GM23338 (cell line): Measurements from ENCODE around the gene KRTAP4-16. TPM values are rescaled to one million over a fixed set of nuclear protein-coding genes. Genes with fewer than 3 reads are reported as not detected.
"Not testable (repeated sequence)": the region's sequence is repeated elsewhere in the genome, so short reads cannot be mapped to it uniquely, and the experiment has no call there.

Experiments used
- ATAC-seq: fragments of 200-7000 bp; cut with Tn5 transposase; 3 replicates; pipeline ENCODE4 v1.9.1; 2020
- DNase-seq: peaks from one replicate; pipeline ENCODE4 v3.0.0-alpha.2; 2015; ENCODE audit warnings: low spot score
- H2AFZ ChIP-seq: fragments of 200-600 bp; sonication (generic); 2 replicates; pipeline ENCODE4 v1.8.0; 2016; ENCODE audit warnings: antibody characterized with exemption, mild to moderate bottlenecking, moderate library complexity
- H3F3A ChIP-seq: fragments of 200-600 bp; sonication (generic); replicated peaks from 2 replicates; pipeline ENCODE4 v1.8.0; 2017; ENCODE audit warnings: antibody characterized with exemption, mixed run types, low read depth
- H3K27ac ChIP-seq: fragments of 200-600 bp; sonication (generic); 2 replicates; pipeline ENCODE4 v1.6.1; 2016; ENCODE audit warnings: low read depth
- H3K27me3 ChIP-seq: fragments of 200-600 bp; sonication (generic); 2 replicates; pipeline ENCODE4 v1.8.0; 2016; ENCODE audit warnings: mild to moderate bottlenecking, mixed run types, moderate library complexity; ENCODE audit not compliant: insufficient read depth
- H3K36me3 ChIP-seq: fragments of 200-600 bp; sonication (generic); 2 replicates; pipeline ENCODE4 v1.8.0; 2016; ENCODE audit warnings: mild to moderate bottlenecking; ENCODE audit not compliant: insufficient read depth
- H3K4me1 ChIP-seq: fragments of 200-600 bp; sonication (generic); 2 replicates; pipeline ENCODE4 v1.8.0; 2016; ENCODE audit warnings: mild to moderate bottlenecking, moderate library complexity; ENCODE audit not compliant: insufficient read depth
- H3K4me2 ChIP-seq: fragments of 200-600 bp; sonication (generic); 2 replicates; pipeline ENCODE4 v1.7.1; 2017; ENCODE audit warnings: mixed run types
- H3K4me3 ChIP-seq: fragments of 200-600 bp; sonication (generic); 2 replicates; pipeline ENCODE4 v1.6.1; 2016; ENCODE audit warnings: mixed run types
- H3K79me2 ChIP-seq: fragments of 200-600 bp; sonication (generic); replicated peaks from 2 replicates; pipeline ENCODE4 v1.8.0; 2017; ENCODE audit warnings: mild to moderate bottlenecking; ENCODE audit not compliant: insufficient read depth
- H3K9me2 ChIP-seq: fragments of 200-600 bp; sonication (generic); 2 replicates; pipeline ENCODE4 v1.8.0; 2017; ENCODE audit not compliant: insufficient read depth
- H4K20me1 ChIP-seq: fragments of 200-600 bp; sonication (generic); replicated peaks from 2 replicates; pipeline ENCODE4 v1.8.0; 2017; ENCODE audit warnings: mild to moderate bottlenecking; ENCODE audit not compliant: insufficient read depth
- H3K27ac Mint-ChIP-seq: 2 replicates; pipeline ENCODE4 v1.8.0; 2020; ENCODE audit warnings: inconsistent platforms, mild to moderate bottlenecking, moderate library complexity, mixed read lengths
- H3K27me3 Mint-ChIP-seq: 3 replicates; pipeline ENCODE4 v1.8.0; 2022; ENCODE audit warnings: low read depth, mild to moderate bottlenecking, moderate library complexity, mixed read lengths, inconsistent platforms; ENCODE audit not compliant: insufficient read depth, poor library complexity
- H3K36me3 Mint-ChIP-seq: 3 replicates; pipeline ENCODE4 v1.8.0; 2021; ENCODE audit warnings: low read depth, mild to moderate bottlenecking, inconsistent platforms, moderate library complexity, mixed read lengths
- H3K4me1 Mint-ChIP-seq: 3 replicates; pipeline ENCODE4 v1.8.0; 2020; ENCODE audit warnings: mild to moderate bottlenecking, inconsistent platforms, mixed read lengths
- H3K4me3 Mint-ChIP-seq: 3 replicates; pipeline ENCODE4 v1.8.0; 2021; ENCODE audit warnings: moderate library complexity, mild to moderate bottlenecking, inconsistent platforms, mixed read lengths
- H3K9me3 Mint-ChIP-seq: 3 replicates; pipeline ENCODE4 v1.8.0; 2020; ENCODE audit warnings: moderate library complexity, mild to moderate bottlenecking, inconsistent platforms, mixed read lengths
- JUNB ChIP-seq: IDR thresholded peaks from one replicate; pipeline ENCODE4 v1.6.1; 2016; ENCODE audit warnings: antibody characterized with exemption; ENCODE audit not compliant: unreplicated experiment
- ZNF331 ChIP-seq: fragments of 250-450 bp; sonication (Bioruptor Pico); IDR thresholded peaks from 2 replicates; pipeline ENCODE4 v1.5.0; 2020; ENCODE audit warnings: low read depth, mild to moderate bottlenecking, moderate library complexity
- ZNF462 ChIP-seq: fragments of 250-450 bp; sonication (Bioruptor Pico); IDR thresholded peaks from 2 replicates; pipeline ENCODE4 v1.5.0; 2020; ENCODE audit warnings: mild to moderate bottlenecking, moderate library complexity
- polyA plus RNA-seq: library from polyadenylated mRNA; unstranded; fragments of >200 nt; fragmentation: Nextera tagmentation; extraction: Ambion mirVana; gene quantifications from 2 replicates; pipeline ENCODE4 v1.2.1, GENCODE V29; 2016
- total RNA-seq: library from RNA; depleted of rRNA; stranded (reverse); fragments of >200 nt; shearing (Covaris generic); gene quantifications from 2 replicates; pipeline ENCODE4 v1.2.3, GENCODE V29; 2014
- TF ChIP-seq, protein P1 (sequence below), 2 experiments: fragments of 200-600 bp in 1 of 2; sonication (generic) in 1 of 2; conservative IDR thresholded peaks; 2 replicates each; pipeline versions ENCODE4 v1.5.1 to v1.6.1; 2016 to 2017; ENCODE audit warnings: antibody characterized with exemption in 2 of 2, low read depth in 2 of 2, mild to moderate bottlenecking in 2 of 2, moderate library complexity in 1 of 2

Gene KRTAP4-16
- total and polyA plus RNA-seq, 2 experiments from 2014 or later = not detected

GRCh38 chr17:41103896-41104295 lies 1.9 kb upstream of the KRTAP4-16 start (continued):
- TF ChIP-seq ZNF462 (CRISPR knock-in tag) (no peak), ZNF331 (CRISPR knock-in tag) (no peak), JUNB (no peak)
- TF ChIP-seq, protein P1, sequence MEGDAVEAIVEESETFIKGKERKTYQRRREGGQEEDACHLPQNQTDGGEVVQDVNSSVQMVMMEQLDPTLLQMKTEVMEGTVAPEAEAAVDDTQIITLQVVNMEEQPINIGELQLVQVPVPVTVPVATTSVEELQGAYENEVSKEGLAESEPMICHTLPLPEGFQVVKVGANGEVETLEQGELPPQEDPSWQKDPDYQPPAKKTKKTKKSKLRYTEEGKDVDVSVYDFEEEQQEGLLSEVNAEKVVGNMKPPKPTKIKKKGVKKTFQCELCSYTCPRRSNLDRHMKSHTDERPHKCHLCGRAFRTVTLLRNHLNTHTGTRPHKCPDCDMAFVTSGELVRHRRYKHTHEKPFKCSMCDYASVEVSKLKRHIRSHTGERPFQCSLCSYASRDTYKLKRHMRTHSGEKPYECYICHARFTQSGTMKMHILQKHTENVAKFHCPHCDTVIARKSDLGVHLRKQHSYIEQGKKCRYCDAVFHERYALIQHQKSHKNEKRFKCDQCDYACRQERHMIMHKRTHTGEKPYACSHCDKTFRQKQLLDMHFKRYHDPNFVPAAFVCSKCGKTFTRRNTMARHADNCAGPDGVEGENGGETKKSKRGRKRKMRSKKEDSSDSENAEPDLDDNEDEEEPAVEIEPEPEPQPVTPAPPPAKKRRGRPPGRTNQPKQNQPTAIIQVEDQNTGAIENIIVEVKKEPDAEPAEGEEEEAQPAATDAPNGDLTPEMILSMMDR (conservative IDR thresholded peaks at IDR 0.05; ENCODE audit: low read depth in 2 of 2) = no peak

DNA sequence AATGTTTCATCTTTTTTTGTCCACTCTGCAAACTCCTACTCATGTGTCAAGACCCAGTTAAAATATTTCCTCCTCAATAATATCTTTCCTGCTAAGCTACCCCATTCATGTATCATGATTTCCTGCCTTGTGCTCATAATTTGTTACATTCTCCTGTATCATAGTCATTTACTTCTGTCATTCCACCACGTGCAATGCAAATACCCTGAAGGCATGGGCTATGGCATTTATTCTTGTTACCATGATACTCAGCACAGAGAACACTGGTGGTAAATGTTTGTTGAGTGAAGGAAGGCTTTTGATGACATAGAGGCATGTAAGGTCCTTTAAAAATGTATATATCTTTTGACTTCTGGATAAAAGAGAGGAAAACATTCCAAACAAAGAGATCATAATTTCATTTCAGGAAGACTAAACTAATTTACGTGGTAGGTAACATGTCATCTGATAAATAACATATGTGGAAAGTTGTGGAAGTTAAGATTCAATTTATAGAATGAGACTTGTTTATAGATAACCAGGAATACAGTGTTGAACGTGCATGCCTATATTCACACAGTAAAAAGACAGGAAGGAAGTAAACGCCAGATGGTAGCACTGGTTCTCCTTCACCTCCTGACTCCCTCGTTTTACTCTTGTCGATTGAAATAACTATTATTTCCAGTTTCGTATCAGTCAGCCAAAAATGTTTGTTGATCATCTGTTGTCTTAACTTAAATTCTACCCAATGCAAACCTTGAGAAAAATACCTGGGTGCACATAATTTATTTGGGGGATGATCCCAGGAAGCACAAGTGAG lies 2.1 kb downstream of the KRTAP4-16 start:
- H3K27me3 ChIP-seq, H4K20me1 ChIP-seq, H3K27ac ChIP-seq, H3K9me3 Mint-ChIP-seq, H2AFZ ChIP-seq, H3K4me2 ChIP-seq, H3K27me3 Mint-ChIP-seq, H3K79me2 ChIP-seq, H3K36me3 Mint-ChIP-seq, H3F3A ChIP-seq, DNase-seq, H3K4me3 ChIP-seq, H3K4me1 ChIP-seq, H3K9me2 ChIP-seq, H3K36me3 ChIP-seq, H3K4me3 Mint-ChIP-seq, ATAC-seq, H3K27ac Mint-ChIP-seq: not testable (repeated sequence)
- peaks cover 32% of the 10 kb centered on the region for H3K4me1 Mint-ChIP-seq
